Astrocyte (in vitro differentiated cells and primary cell): ENCODE data around the gene DNAH9.

ENCODE experiments used
- EZH2 ChIP-seq: IDR thresholded peaks from 2 replicates; pipeline ENCODE4 v1.6.1; 2012; ENCODE audit warnings: mild to moderate bottlenecking, low read length, inconsistent platforms; ENCODE audit not compliant: insufficient read depth
- TF ChIP-seq, protein P1 (sequence below): IDR thresholded peaks from 2 replicates; pipeline ENCODE4 v1.5.1; 2011; ENCODE audit warnings: low read depth, mild to moderate bottlenecking, inconsistent platforms, low read length, moderate library complexity; ENCODE audit not compliant: insufficient read depth

DNA sequence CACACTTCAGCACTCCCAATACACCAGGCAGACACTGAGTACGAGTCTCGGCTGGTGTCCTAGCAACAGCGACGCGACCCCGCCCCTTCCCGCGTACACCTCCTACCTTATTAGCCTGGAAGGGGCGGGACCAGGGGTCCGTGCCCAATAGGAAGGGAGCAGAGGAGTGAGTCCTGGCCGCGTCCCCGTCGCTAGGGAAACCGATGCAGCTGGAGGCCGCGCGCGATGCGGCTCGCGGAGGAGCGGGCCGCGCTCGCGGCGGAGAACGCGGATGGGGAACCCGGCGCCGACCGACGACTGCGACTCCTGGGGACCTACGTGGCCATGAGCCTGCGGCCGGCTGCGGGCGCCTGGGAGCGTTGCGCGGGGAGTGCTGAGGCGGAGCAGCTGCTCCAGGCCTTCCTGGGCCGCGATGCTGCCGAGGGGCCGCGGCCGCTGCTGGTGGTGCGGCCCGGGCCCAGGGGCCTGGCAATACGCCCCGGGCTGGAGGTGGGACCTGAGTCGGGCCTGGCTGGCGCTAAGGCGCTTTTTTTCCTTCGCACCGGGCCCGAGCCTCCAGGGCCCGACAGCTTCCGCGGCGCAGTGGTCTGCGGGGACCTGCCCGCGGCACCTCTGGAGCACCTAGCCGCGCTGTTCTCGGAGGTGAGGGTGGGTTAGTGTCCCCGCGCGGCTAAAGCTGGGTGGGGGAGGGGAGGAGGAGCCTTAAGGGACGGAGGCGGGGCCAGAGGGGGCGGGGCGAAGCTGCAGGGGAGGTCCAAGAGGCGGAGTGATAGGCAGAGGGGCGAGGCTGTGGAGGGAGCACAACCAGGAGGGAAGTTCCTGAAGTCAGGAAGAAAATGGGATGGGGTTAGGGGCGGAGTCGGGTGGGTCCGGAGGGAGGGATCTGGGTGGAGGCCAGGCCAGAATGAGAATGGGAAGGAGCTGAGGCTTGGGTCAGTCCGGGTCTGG lies at the start of gene DNAH9:
- TF ChIP-seq, protein P1, sequence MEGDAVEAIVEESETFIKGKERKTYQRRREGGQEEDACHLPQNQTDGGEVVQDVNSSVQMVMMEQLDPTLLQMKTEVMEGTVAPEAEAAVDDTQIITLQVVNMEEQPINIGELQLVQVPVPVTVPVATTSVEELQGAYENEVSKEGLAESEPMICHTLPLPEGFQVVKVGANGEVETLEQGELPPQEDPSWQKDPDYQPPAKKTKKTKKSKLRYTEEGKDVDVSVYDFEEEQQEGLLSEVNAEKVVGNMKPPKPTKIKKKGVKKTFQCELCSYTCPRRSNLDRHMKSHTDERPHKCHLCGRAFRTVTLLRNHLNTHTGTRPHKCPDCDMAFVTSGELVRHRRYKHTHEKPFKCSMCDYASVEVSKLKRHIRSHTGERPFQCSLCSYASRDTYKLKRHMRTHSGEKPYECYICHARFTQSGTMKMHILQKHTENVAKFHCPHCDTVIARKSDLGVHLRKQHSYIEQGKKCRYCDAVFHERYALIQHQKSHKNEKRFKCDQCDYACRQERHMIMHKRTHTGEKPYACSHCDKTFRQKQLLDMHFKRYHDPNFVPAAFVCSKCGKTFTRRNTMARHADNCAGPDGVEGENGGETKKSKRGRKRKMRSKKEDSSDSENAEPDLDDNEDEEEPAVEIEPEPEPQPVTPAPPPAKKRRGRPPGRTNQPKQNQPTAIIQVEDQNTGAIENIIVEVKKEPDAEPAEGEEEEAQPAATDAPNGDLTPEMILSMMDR: no peak
- TF ChIP-seq EZH2: no peak
